Sigmoid colon (tissue), 4 donors: ENCODE data around the gene PTH1R.

Source experiments
- CTCF ChIP-seq, 4 experiments: fragments of 450-650 bp in 3 of 4; fragments of 200-600 bp in 1 of 4; IDR thresholded peaks; one replicate each; pipeline ENCODE4 v1.5.1; 2016 to 2019; ENCODE audit warnings: antibody characterized with exemption in 4 of 4, mild to moderate bottlenecking in 3 of 4, moderate library complexity in 2 of 4
- EP300 ChIP-seq, 4 donors: sonication (generic); formaldehyde crosslinking; IDR thresholded peaks; one replicate each; pipeline ENCODE4 v1.6.1; 2017; ENCODE audit warnings: antibody characterized with exemption in 4 of 4
- POLR2A ChIP-seq, 2 donors: fragments of 450-650 bp; IDR thresholded peaks; one replicate each; pipeline ENCODE4 v1.6.1; 2016; ENCODE audit warnings: antibody characterized with exemption in 2 of 2, mild to moderate bottlenecking in 2 of 2, moderate library complexity in 2 of 2
- POLR2AphosphoS5 ChIP-seq, 4 donors: sonication (generic); formaldehyde crosslinking; IDR thresholded peaks; one replicate each; pipeline ENCODE4 v1.6.1; 2017; ENCODE audit warnings: antibody characterized with exemption in 4 of 4

GRCh38 chr3:46875560-46875959 is 2.0 kb upstream of the PTH1R start:
- TF ChIP-seq CTCF (IDR thresholded peaks at IDR 0.05) = no peak
- no peak for TF ChIP-seq POLR2AphosphoS5 (IDR thresholded peaks at IDR 0.05)
- TF ChIP-seq EP300 (IDR thresholded peaks at IDR 0.05) = no peak
- no peak for TF ChIP-seq POLR2A (IDR thresholded peaks at IDR 0.05)
